ENCODE measurements around the gene MPRIP. TPM values are rescaled to one million over a fixed set of nuclear protein-coding genes. Genes with fewer than 3 reads are reported as not detected.

The MPRIP gene
- total RNA-seq, 1 donor from 2014 or later = 275 TPM

GRCh38 chr17:17069849-17070248 is 27.6 kb downstream of the MPRIP start:
- Mint-ChIP-seq H3K36me3 (peaks cover 29% of the 10 kb centered on the region), H3K4me1 (ENCODE audit: unreplicated experiment) (peaks cover 39% of the 10 kb centered on the region), H3K4me3 (no peak overlapping the region), H3K27ac (peak overlapping the region; percentile 37), H3K27me3 (no peaks in the 10 kb centered on the region), H3K9me3 (peaks cover 6% of the 10 kb centered on the region)
- no peak for TF ChIP-seq CTCF (conservative IDR thresholded peaks at IDR 0.05)
- DNase-seq (ENCODE audit: extremely low spot score, unreplicated experiment) = no peak

- H3K4me3 Mint-ChIP-seq = no peak overlapping the region
- no peak for TF ChIP-seq CTCF (conservative IDR thresholded peaks at IDR 0.05)
- peak overlapping the region; percentile 92 for H3K27ac Mint-ChIP-seq
- no peaks in the 10 kb centered on the region for H3K27me3 Mint-ChIP-seq
- H3K9me3 Mint-ChIP-seq = peaks cover 6% of the 10 kb centered on the region
- no peak for DNase-seq (ENCODE audit: extremely low spot score, unreplicated experiment)
- H3K36me3 Mint-ChIP-seq = peaks cover 24% of the 10 kb centered on the region
- H3K4me1 Mint-ChIP-seq (ENCODE audit: unreplicated experiment) = peaks cover 50% of the 10 kb centered on the region
Observed at GRCh38 chr17:17070931-17071330, 28.7 kb downstream of the MPRIP start.

GRCh38 chr17:17071531-17072360 is 29.5 kb downstream of the MPRIP start:
- Mint-ChIP-seq H3K4me3 (no peak overlapping the region), H3K27ac (peak overlapping the region; percentile 92), H3K9me3 (peaks cover 6% of the 10 kb centered on the region), H3K4me1 (ENCODE audit: unreplicated experiment) (peaks cover 55% of the 10 kb centered on the region), H3K27me3 (no peaks in the 10 kb centered on the region), H3K36me3 (peaks cover 24% of the 10 kb centered on the region)
- no peak for TF ChIP-seq CTCF (conservative IDR thresholded peaks at IDR 0.05)
- no peak for DNase-seq (ENCODE audit: extremely low spot score, unreplicated experiment)

- Mint-ChIP-seq H3K27ac (peak overlapping the region; percentile 92), H3K4me3 (no peak overlapping the region)
Observed at GRCh38 chr17:17072546-17072945, 30.3 kb downstream of the MPRIP start.

GRCh38 chr17:17073030-17073564 is 30.8 kb downstream of the MPRIP start:
- H3K27ac Mint-ChIP-seq = peak overlapping the region; percentile 92

More at GRCh38 chr17:17072546-17072945, 30.3 kb downstream of the MPRIP start:
- H3K4me1 Mint-ChIP-seq (ENCODE audit: unreplicated experiment) = peaks cover 50% of the 10 kb centered on the region
- H3K36me3 Mint-ChIP-seq = peaks cover 25% of the 10 kb centered on the region
- no peak for DNase-seq (ENCODE audit: extremely low spot score, unreplicated experiment)
- peaks cover 6% of the 10 kb centered on the region for H3K9me3 Mint-ChIP-seq
- TF ChIP-seq CTCF (conservative IDR thresholded peaks at IDR 0.05) = no peak
- no peaks in the 10 kb centered on the region for H3K27me3 Mint-ChIP-seq

More at GRCh38 chr17:17073030-17073564, 30.8 kb downstream of the MPRIP start:
- no peak for DNase-seq (ENCODE audit: extremely low spot score, unreplicated experiment)
- TF ChIP-seq CTCF (conservative IDR thresholded peaks at IDR 0.05) = no peak
- H3K4me3 Mint-ChIP-seq = peak overlapping the region; percentile 37
- H3K9me3 Mint-ChIP-seq = peaks cover 6% of the 10 kb centered on the region
- no peaks in the 10 kb centered on the region for H3K27me3 Mint-ChIP-seq
- H3K4me1 Mint-ChIP-seq (ENCODE audit: unreplicated experiment) = peaks cover 54% of the 10 kb centered on the region
- peaks cover 25% of the 10 kb centered on the region for H3K36me3 Mint-ChIP-seq

All from type B pancreatic cell (in vitro differentiated cells).